ENCODE data around the gene ZNF227. TPM values are rescaled to one million over a fixed set of nuclear protein-coding genes. Genes with fewer than 3 reads are reported as not detected.

The ZNF227 gene
- total and polyA plus RNA-seq, 9 of the 15 experiments (the other 6 are each of a cell fraction or from before 2014, with no cell fraction given) = 3.0 to 15.1 (median 10.0) TPM

- H3K27ac ChIP-seq (ENCODE audit: extremely low read depth, low read depth, low read length) = no peak overlapping the region
- POLR2A ChIA-PET = interaction anchor here (0.9 kb wide), 2 partner anchors 12 to 17 kb away, joined by 3 to 4 read pairs; no protein-coding TSS in a partner anchor
Measured at GRCh38 chr19:44192127-44192526, 20.2 kb upstream of the ZNF227 start.

More at GRCh38 chr19:44192127-44192526, 20.2 kb upstream of the ZNF227 start:
- Histone ChIP-seq H3K27me3 (ENCODE audit: control insufficient read depth in 2 of 2, insufficient read depth in 2 of 2, low read length in 2 of 2) (no peaks in the 10 kb centered on the region), H3K9me3 (replicated peaks; ENCODE audit: control insufficient read depth, insufficient read depth, low read depth, low read length) (no peaks in the 10 kb centered on the region), H3K4me3 (no peak overlapping the region), H3K4me2 (ENCODE audit: insufficient read depth, low read length) (no peak overlapping the region), H3K4me1 (replicated peaks in 1 of 2; ENCODE audit: control insufficient read depth in 2 of 2, insufficient read depth in 2 of 2, low read length in 2 of 2) (no peaks in the 10 kb centered on the region), H4K20me1 (replicated peaks; ENCODE audit: control insufficient read depth, insufficient read depth, low read length) (no peaks in the 10 kb centered on the region), H3K9me1 (ENCODE audit: control insufficient read depth, insufficient read depth, low read length) (no peaks in the 10 kb centered on the region), H3K36me3 (ENCODE audit: control insufficient read depth, insufficient read depth, low read length) (no peaks in the 10 kb centered on the region), H3K9ac (ENCODE audit: insufficient read depth in 1 of 2, low read depth in 2 of 2, low read length in 2 of 2) (no peak overlapping the region), H3K79me2 (ENCODE audit: control insufficient read depth, insufficient read depth, low read length) (no peaks in the 10 kb centered on the region), H2AFZ (ENCODE audit: low read depth, low read length) (no peak overlapping the region)
- TF ChIP-seq ARID2 (IDR thresholded peaks at IDR 0.05) = no peak
- TF ChIP-seq STAG1 (CRISPR knock-in tag; IDR thresholded peaks at IDR 0.05; ENCODE audit: borderline replicate concordance) = no peak
- no peak for TF ChIP-seq SRF (CRISPR knock-in tag; IDR thresholded peaks at IDR 0.05)
- TF ChIP-seq ARID3B (CRISPR knock-in tag; IDR thresholded peaks at IDR 0.05; ENCODE audit: borderline replicate concordance) = no peak
- no peak for TF ChIP-seq ZNF165 (CRISPR knock-in tag; IDR thresholded peaks at IDR 0.05; ENCODE audit: borderline replicate concordance)
- TF ChIP-seq ZBTB2 (IDR thresholded peaks at IDR 0.05) = no peak
- no peak for TF ChIP-seq MTA2 (IDR thresholded peaks at IDR 0.05; ENCODE audit: low read depth)
- TF ChIP-seq THRAP3 (IDR thresholded peaks at IDR 0.05; ENCODE audit: borderline replicate concordance) = no peak
- no peak for TF ChIP-seq HDAC3 (IDR thresholded peaks at IDR 0.05; ENCODE audit: borderline replicate concordance, partially characterized antibody)
- CTCF ChIA-PET (ENCODE audit: low intra/inter-chr PET ratio) = no interaction called here
- no TSS peak for BruUV-seq (replicated peaks)
- ATAC-seq (no peak), FAIRE-seq (no peak), DNase-seq (ENCODE audit: extremely low read depth in 1 of 4, low spot score in 3 of 4) (no peak)
- under 1% methylated on average over 5 of the region's 5 CpGs for WGBS (ENCODE audit: insufficient coverage, low coverage, missing lambda C conversion rate)
- in situ Hi-C loops (cut with MboI) = no loop called here
- intact Hi-C loops (cut with micrococcal nuclease) = no loop called here
